Osteoblast (primary cell): ENCODE data around the gene SGCD. TPM values are rescaled to one million over a fixed set of nuclear protein-coding genes. Genes with fewer than 3 reads are reported as not detected.

ENCODE experiments used
- DNase-seq: peaks from one replicate; pipeline ENCODE4 v3.0.0; 2011; ENCODE audit warnings: low spot score, mixed read lengths; ENCODE audit not compliant: insufficient read length; ENCODE audit errors: missing footprints
- H2AFZ ChIP-seq: 2 replicates; pipeline ENCODE4 v1.6.0; 2011; ENCODE audit warnings: mild to moderate bottlenecking, low read length
- H3K27ac ChIP-seq: 2 replicates; pipeline ENCODE4 v1.5.1; 2011; ENCODE audit warnings: mild to moderate bottlenecking, low read depth, low read length, moderate library complexity
- H3K27me3 ChIP-seq: 2 replicates; pipeline ENCODE4 v1.6.0; 2012; ENCODE audit warnings: mild to moderate bottlenecking, control low read depth, inconsistent platforms, low read length, moderate library complexity; ENCODE audit not compliant: insufficient read depth
- H3K36me3 ChIP-seq: 2 replicates; pipeline ENCODE4 v1.5.1; 2011; ENCODE audit warnings: mild to moderate bottlenecking, low read length, control low read depth, moderate library complexity; ENCODE audit not compliant: insufficient read depth
- H3K4me1 ChIP-seq: 2 replicates; pipeline ENCODE4 v1.5.1; 2011; ENCODE audit warnings: mild to moderate bottlenecking, low read length, control low read depth, moderate library complexity; ENCODE audit not compliant: insufficient read depth
- H3K4me2 ChIP-seq: 2 replicates; pipeline ENCODE4 v1.6.0; 2011; ENCODE audit warnings: mild to moderate bottlenecking, low read length; ENCODE audit not compliant: insufficient read depth
- H3K4me3 ChIP-seq: fragments of 200-600 bp; sonication (generic); 3 replicates; pipeline ENCODE4 v1.5.1; 2012; ENCODE audit warnings: mild to moderate bottlenecking, low read length, inconsistent platforms; ENCODE audit not compliant: insufficient read depth
- H3K79me2 ChIP-seq: 2 replicates; pipeline ENCODE4 v1.6.0; 2012; ENCODE audit warnings: mild to moderate bottlenecking, low read length, control low read depth, inconsistent platforms; ENCODE audit not compliant: insufficient read depth
- H3K9me3 ChIP-seq: 2 replicates; pipeline ENCODE4 v1.5.1; 2011; ENCODE audit warnings: low read depth, low read length, control low read depth
- H4K20me1 ChIP-seq: 2 replicates; pipeline ENCODE4 v1.6.0; 2012; ENCODE audit warnings: mild to moderate bottlenecking, low read length, control low read depth; ENCODE audit not compliant: insufficient read depth
- CTCF ChIP-seq: IDR thresholded peaks from 2 replicates; pipeline ENCODE4 v1.5.1; 2011; ENCODE audit warnings: mild to moderate bottlenecking, low read depth, low read length, moderate library complexity; ENCODE audit errors: extremely low read depth
- total RNA-seq: library from RNA; depleted of rRNA; stranded (reverse); fragments of >200 nt; gene quantifications from 2 replicates; pipeline ENCODE4 v1.2.3, GENCODE V29; 2012

SGCD gene
- total RNA-seq, 1 donor = 27.1 TPM

- no peaks in the 10 kb centered on the region for H3K79me2 ChIP-seq
- H3K9me3 ChIP-seq = no peaks in the 10 kb centered on the region
- DNase-seq = no peak
- no peaks in the 10 kb centered on the region for H3K36me3 ChIP-seq
- no peak overlapping the region for H3K27ac ChIP-seq
- TF ChIP-seq CTCF = no peak
- no peaks in the 10 kb centered on the region for H3K4me1 ChIP-seq
- H3K27me3 ChIP-seq = no peaks in the 10 kb centered on the region
- H4K20me1 ChIP-seq = no peaks in the 10 kb centered on the region
- no peak overlapping the region for H2AFZ ChIP-seq
- H3K4me3 ChIP-seq = no peak overlapping the region
- H3K4me2 ChIP-seq = no peak overlapping the region
Observed at GRCh38 chr5:156529892-156530291, 202.9 kb downstream of the SGCD start.

GRCh38 chr5:156531199-156531598 is 204.2 kb downstream of the SGCD start:
- DNase-seq = no peak
- no peak for TF ChIP-seq CTCF
- Histone ChIP-seq H2AFZ (no peak overlapping the region), H3K9me3 (no peaks in the 10 kb centered on the region), H4K20me1 (no peaks in the 10 kb centered on the region), H3K4me2 (no peak overlapping the region), H3K27me3 (no peaks in the 10 kb centered on the region), H3K27ac (no peak overlapping the region), H3K4me1 (no peaks in the 10 kb centered on the region), H3K4me3 (no peak overlapping the region), H3K36me3 (no peaks in the 10 kb centered on the region), H3K79me2 (no peaks in the 10 kb centered on the region)

GRCh38 chr5:156532921-156533320 is 206.0 kb downstream of the SGCD start:
- H4K20me1 ChIP-seq = no peaks in the 10 kb centered on the region
- H3K79me2 ChIP-seq = no peaks in the 10 kb centered on the region
- no peak for DNase-seq

GRCh38 chr5:156534085-156534484 is 207.1 kb downstream of the SGCD start:
- no peak overlapping the region for H3K4me3 ChIP-seq
- no peak for TF ChIP-seq CTCF
- no peak overlapping the region for H3K27ac ChIP-seq
- DNase-seq = no peak
- H3K79me2 ChIP-seq = no peaks in the 10 kb centered on the region
- no peaks in the 10 kb centered on the region for H4K20me1 ChIP-seq
- no peaks in the 10 kb centered on the region for H3K9me3 ChIP-seq
- H3K4me1 ChIP-seq = no peaks in the 10 kb centered on the region
- no peak overlapping the region for H2AFZ ChIP-seq
- H3K36me3 ChIP-seq = no peaks in the 10 kb centered on the region
- H3K27me3 ChIP-seq = no peaks in the 10 kb centered on the region
- no peak overlapping the region for H3K4me2 ChIP-seq

More at GRCh38 chr5:156532921-156533320, 206.0 kb downstream of the SGCD start:
- Histone ChIP-seq H3K4me1 (no peaks in the 10 kb centered on the region), H3K27ac (no peak overlapping the region), H3K4me3 (no peak overlapping the region), H3K27me3 (no peaks in the 10 kb centered on the region), H2AFZ (no peak overlapping the region), H3K9me3 (no peaks in the 10 kb centered on the region), H3K4me2 (no peak overlapping the region), H3K36me3 (no peaks in the 10 kb centered on the region)
- TF ChIP-seq CTCF = no peak
